ENCODE measurements around the gene TMEM214.

The TMEM214 gene

DNA sequence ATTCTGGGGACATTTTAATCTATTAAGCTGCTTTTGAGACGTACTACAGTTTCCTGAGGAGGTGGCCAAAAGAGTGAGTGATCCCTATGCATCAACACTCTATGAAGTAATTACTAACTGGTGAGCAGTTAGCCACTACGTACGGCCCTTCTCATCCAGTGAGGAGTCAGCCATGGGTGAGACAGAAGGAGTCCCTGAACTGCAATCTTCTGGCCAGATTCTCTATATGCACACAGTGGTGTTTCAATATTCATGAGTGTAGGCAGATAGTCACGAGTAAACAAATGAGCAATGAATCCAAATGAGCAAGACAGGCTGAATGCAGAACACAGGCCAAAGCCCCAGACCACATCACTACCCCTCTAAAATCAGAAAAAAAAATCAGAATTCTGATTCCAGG is 29.8 kb upstream of the TMEM214 start:
- no peaks in the 10 kb centered on the region for H3K27me3 ChIP-seq (ENCODE audit: control insufficient read depth, insufficient read depth, low read length)
- no peak overlapping the region for H3K27ac ChIP-seq
- H2AFZ ChIP-seq, result no peak overlapping the region
- H3K4me2 ChIP-seq (ENCODE audit: low read length), result no peak overlapping the region
- H3K9me3 ChIP-seq (ENCODE audit: control insufficient read depth, low read length), result no peaks in the 10 kb centered on the region
- H3K79me2 ChIP-seq, result peaks cover 38% of the 10 kb centered on the region
- TF ChIP-seq, protein P1, sequence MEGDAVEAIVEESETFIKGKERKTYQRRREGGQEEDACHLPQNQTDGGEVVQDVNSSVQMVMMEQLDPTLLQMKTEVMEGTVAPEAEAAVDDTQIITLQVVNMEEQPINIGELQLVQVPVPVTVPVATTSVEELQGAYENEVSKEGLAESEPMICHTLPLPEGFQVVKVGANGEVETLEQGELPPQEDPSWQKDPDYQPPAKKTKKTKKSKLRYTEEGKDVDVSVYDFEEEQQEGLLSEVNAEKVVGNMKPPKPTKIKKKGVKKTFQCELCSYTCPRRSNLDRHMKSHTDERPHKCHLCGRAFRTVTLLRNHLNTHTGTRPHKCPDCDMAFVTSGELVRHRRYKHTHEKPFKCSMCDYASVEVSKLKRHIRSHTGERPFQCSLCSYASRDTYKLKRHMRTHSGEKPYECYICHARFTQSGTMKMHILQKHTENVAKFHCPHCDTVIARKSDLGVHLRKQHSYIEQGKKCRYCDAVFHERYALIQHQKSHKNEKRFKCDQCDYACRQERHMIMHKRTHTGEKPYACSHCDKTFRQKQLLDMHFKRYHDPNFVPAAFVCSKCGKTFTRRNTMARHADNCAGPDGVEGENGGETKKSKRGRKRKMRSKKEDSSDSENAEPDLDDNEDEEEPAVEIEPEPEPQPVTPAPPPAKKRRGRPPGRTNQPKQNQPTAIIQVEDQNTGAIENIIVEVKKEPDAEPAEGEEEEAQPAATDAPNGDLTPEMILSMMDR (IDR thresholded peaks at IDR 0.05), result no peak
- no peaks in the 10 kb centered on the region for H3K36me3 ChIP-seq (ENCODE audit: control insufficient read depth, insufficient read depth, low read length)
- H3K4me3 ChIP-seq (ENCODE audit: low read depth, low read length), result no peak overlapping the region
- H3K4me1 ChIP-seq, result peaks cover 23% of the 10 kb centered on the region
- H3K9ac ChIP-seq, result no peak overlapping the region

DNA sequence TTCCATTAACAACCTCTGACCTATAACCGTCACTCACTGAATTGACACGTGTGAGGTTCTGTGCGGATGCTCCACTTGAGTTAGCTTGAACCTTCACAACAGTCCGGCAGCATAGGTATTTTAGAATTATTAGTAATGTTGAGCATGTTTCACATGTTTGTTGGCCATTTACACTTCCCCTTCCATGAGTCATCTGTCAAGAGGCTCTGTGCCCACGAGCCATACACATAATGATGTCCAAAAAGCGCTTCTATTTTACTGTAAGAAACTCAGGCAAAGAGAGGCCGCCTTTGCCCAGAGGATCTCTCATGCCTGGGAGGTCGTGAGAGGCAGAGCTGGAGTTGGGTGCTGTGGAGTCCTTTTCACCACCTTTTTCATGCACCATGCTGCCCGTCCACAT is 28.9 kb upstream of the TMEM214 start:
- H3K9me3 ChIP-seq (ENCODE audit: control insufficient read depth, low read length), result no peaks in the 10 kb centered on the region
- H2AFZ ChIP-seq, result no peak overlapping the region
- H3K27me3 ChIP-seq (ENCODE audit: control insufficient read depth, insufficient read depth, low read length), result no peaks in the 10 kb centered on the region
- H3K79me2 ChIP-seq, result peaks cover 41% of the 10 kb centered on the region
- H3K36me3 ChIP-seq (ENCODE audit: control insufficient read depth, insufficient read depth, low read length), result no peaks in the 10 kb centered on the region
- H3K4me3 ChIP-seq (ENCODE audit: low read depth, low read length), result no peak overlapping the region
- H3K9ac ChIP-seq, result no peak overlapping the region
- TF ChIP-seq, protein P1 (IDR thresholded peaks at IDR 0.05), result no peak
- peaks cover 26% of the 10 kb centered on the region for H3K4me1 ChIP-seq
- no peak overlapping the region for H3K4me2 ChIP-seq (ENCODE audit: low read length)
- no peak overlapping the region for H3K27ac ChIP-seq

DNA sequence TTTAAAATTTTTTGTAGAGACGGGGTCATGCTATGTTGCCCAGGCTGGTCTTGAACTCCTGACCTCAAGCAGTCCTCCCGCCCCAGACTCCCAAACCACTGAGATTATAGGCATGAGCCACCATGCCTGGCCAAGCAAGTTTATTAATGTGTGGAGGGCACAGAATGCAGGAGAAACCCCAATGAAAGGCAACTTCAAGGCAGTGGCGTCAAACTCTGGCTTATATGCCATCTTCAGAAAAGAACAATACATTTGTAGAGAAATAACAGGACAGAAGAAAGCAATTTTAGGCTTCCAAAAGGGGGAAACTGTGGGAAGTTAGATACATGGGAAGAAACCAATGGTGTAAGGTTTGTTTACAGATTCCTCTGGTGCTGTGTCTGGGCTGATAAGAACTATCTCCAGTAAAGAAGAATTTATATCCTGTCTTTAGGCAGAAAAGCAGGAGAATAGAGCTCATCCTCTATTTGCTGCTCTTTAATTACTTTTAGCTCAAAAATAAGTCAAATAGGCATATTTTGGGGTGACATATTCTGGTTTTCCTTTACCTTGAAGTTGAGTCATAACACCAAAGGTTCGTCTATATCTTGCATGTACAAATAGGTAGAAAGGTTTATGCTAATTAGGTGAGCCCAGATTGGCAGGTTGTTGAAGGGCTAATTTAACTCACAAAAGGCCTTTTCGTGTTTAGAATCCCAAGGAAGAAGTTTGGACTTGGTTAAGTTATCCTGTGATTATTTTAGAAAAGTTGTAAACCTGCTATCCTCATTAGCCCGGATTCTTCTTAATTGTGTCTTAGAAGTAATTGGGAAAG is 26.0 kb upstream of the TMEM214 start:
- TF ChIP-seq, protein P1 (IDR thresholded peaks at IDR 0.05), result no peak
- peaks cover 38% of the 10 kb centered on the region for H3K79me2 ChIP-seq
- no peaks in the 10 kb centered on the region for H3K27me3 ChIP-seq (ENCODE audit: control insufficient read depth, insufficient read depth, low read length)
- no peak overlapping the region for H3K4me3 ChIP-seq (ENCODE audit: low read depth, low read length)
- no peak overlapping the region for H3K9ac ChIP-seq
- no peaks in the 10 kb centered on the region for H3K9me3 ChIP-seq (ENCODE audit: control insufficient read depth, low read length)
- peak overlapping the region; percentile 11 for H3K27ac ChIP-seq
- peak overlapping the region; percentile 2 for H3K4me2 ChIP-seq (ENCODE audit: low read length)
- peaks cover 28% of the 10 kb centered on the region for H3K4me1 ChIP-seq
- no peak overlapping the region for H2AFZ ChIP-seq
- H3K36me3 ChIP-seq (ENCODE audit: control insufficient read depth, insufficient read depth, low read length), result no peaks in the 10 kb centered on the region

DNA sequence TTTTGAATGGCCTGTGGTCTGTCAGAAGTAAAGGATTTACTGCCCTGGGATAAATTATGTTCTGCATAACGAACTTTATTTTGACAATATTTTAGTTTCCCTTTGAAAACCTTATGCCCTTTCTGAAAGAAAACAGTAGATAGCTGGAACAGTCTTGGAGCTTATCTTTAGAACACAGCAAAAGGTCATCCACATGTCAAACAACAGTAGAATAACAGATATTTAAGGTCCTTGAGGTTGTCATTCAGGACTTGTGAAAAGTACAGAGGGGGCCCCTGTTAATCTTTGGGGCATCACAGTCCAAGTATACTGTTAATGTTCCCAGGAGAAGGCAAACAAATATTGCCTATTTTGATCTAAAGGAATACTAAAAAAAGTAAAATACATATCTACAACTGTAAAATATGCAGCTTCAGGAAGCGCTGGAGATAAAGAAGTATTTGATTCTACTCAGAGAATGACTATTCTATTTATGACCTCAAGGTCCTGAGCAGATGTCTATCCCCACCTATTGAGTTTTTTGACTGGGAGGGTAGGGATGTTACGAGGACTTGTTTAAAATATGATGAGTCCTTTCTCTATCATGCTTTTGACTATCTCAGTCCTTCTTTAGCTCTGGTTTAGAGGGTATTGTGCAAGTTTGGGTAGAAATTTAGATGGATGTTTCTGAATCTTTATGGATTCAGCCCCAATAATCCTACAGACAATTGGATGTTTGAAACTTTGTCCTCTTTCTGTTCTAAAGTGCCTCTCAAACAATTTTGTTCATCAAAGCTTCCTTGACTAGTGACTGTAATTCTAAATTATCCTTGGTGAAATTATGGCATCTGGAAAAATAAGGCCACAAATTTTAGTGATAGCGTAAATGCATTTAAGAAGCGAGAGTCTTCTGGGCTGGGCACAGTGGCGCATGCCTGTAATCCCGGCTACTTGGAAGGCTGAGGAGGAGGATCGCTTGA is 25.1 kb upstream of the TMEM214 start:
- TF ChIP-seq, protein P1 (IDR thresholded peaks at IDR 0.05), result no peak
- no peaks in the 10 kb centered on the region for H3K27me3 ChIP-seq (ENCODE audit: control insufficient read depth, insufficient read depth, low read length)
- no peak overlapping the region for H3K4me3 ChIP-seq (ENCODE audit: low read depth, low read length)
- no peak overlapping the region for H2AFZ ChIP-seq
- H3K4me2 ChIP-seq (ENCODE audit: low read length), result peak overlapping the region; percentile 2
- peaks cover 28% of the 10 kb centered on the region for H3K4me1 ChIP-seq
- H3K9ac ChIP-seq, result no peak overlapping the region
- H3K36me3 ChIP-seq (ENCODE audit: control insufficient read depth, insufficient read depth, low read length), result no peaks in the 10 kb centered on the region
- no peaks in the 10 kb centered on the region for H3K9me3 ChIP-seq (ENCODE audit: control insufficient read depth, low read length)
- no peak overlapping the region for H3K27ac ChIP-seq
- peaks cover 32% of the 10 kb centered on the region for H3K79me2 ChIP-seq

Measured in parathyroid adenoma (tissue), 2 donors.